ENCODE results near the gene ISLR2. TPM values are rescaled to one million over a fixed set of nuclear protein-coding genes. Genes with fewer than 3 reads are reported as not detected.

Gene ISLR2
- total RNA-seq, 1 experiment from 2014 or later, result not detected

GRCh38 chr15:74122403-74123130 is 7.8 kb upstream of the ISLR2 start:
- Histone ChIP-seq H3K36me3 (no peaks in the 10 kb centered on the region), H3K9me3 (replicated peaks) (no peaks in the 10 kb centered on the region), H3K27ac (no peak overlapping the region), H3K27me3 (replicated peaks) (peaks cover 51% of the 10 kb centered on the region), H3K4me1 (replicated peaks) (no peaks in the 10 kb centered on the region; the same call in 1 of the 2 replicates), H3K4me3 (no peak overlapping the region)
- DNase-seq (ENCODE audit: low read depth in 1 of 2, low spot score in 2 of 2), result no peak

GRCh38 chr15:74123131-74123429 is 7.3 kb upstream of the ISLR2 start:
- DNase-seq (ENCODE audit: low read depth in 1 of 2, low spot score in 2 of 2), result no peak
- Histone ChIP-seq H3K9me3 (replicated peaks) (no peaks in the 10 kb centered on the region), H3K27me3 (replicated peaks) (peaks cover 56% of the 10 kb centered on the region), H3K4me1 (replicated peaks) (peaks cover 5% of the 10 kb centered on the region), H3K4me3 (no peak overlapping the region), H3K27ac (no peak overlapping the region), H3K36me3 (no peaks in the 10 kb centered on the region)

GRCh38 chr15:74123658-74124057 is 6.7 kb upstream of the ISLR2 start:
- Histone ChIP-seq H3K4me1 (replicated peaks) (peaks cover 8% of the 10 kb centered on the region), H3K4me3 (no peak overlapping the region), H3K27me3 (replicated peaks) (peaks cover 62% of the 10 kb centered on the region), H3K36me3 (no peaks in the 10 kb centered on the region), H3K27ac (no peak overlapping the region), H3K9me3 (replicated peaks) (no peaks in the 10 kb centered on the region)
- no peak for DNase-seq (ENCODE audit: low read depth in 1 of 2, low spot score in 2 of 2)

GRCh38 chr15:74124196-74124595 is 6.2 kb upstream of the ISLR2 start:
- Histone ChIP-seq H3K9me3 (replicated peaks) (no peaks in the 10 kb centered on the region), H3K4me1 (replicated peaks) (peaks cover 8% of the 10 kb centered on the region), H3K36me3 (no peaks in the 10 kb centered on the region), H3K27ac (no peak overlapping the region), H3K27me3 (replicated peaks) (peaks cover 62% of the 10 kb centered on the region), H3K4me3 (no peak overlapping the region)
- DNase-seq (ENCODE audit: low read depth in 1 of 2, low spot score in 2 of 2), result no peak

- H3K36me3 ChIP-seq, result no peaks in the 10 kb centered on the region
- H3K4me3 ChIP-seq, result no peak overlapping the region
- no peaks in the 10 kb centered on the region for H3K9me3 ChIP-seq (replicated peaks)
- DNase-seq (ENCODE audit: low read depth in 1 of 2, low spot score in 2 of 2), result no peak
- H3K27ac ChIP-seq, result no peak overlapping the region
- H3K27me3 ChIP-seq (replicated peaks), result peaks cover 68% of the 10 kb centered on the region
- H3K4me1 ChIP-seq (replicated peaks), result peaks cover 8% of the 10 kb centered on the region
These were observed 5.6 kb upstream of the ISLR2 start for GRCh38 chr15:74124759-74125158.

DNA sequence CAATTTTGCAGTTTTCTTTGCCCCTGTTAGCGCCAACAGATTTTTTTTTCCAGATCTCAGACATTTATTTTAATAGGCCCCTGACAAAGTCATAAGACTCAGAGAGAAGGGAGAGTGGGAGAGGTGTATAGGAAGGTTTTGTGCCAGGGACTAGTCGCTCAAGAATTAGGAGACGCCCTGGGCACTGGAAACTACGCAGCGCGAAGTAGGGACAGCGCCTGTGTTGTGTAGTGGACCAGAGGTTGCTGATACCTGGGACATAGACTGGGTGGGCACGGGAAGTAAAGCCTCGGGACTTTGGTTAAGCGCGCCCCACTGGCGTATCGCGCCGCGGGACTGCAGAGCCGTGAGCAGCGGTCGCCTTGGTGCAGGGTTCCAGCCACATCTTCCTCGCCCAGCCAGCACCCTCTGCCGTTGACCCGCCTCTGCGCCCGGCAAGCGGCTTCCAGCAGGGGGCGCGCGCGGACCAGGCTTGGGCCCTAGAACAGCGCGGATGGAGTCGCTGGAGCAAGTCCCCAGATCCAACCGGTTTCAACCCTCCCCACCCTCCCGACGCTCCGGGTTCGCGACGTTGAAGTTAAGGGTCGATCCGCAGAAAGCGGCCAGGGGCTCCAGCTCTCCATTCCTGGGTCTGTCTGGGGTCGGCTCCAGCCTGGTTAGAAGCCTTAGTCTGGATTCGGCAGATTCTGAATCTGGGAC is 3.0 kb upstream of the ISLR2 start:
- peak; percentile 83 to 89 for DNase-seq (ENCODE audit: low read depth in 1 of 2, low spot score in 2 of 2)
- no peaks in the 10 kb centered on the region for H3K9me3 ChIP-seq (replicated peaks)
- no peak overlapping the region for H3K4me3 ChIP-seq
- H3K4me1 ChIP-seq (replicated peaks), result peaks cover 8% of the 10 kb centered on the region
- H3K36me3 ChIP-seq, result no peaks in the 10 kb centered on the region
- H3K27ac ChIP-seq, result no peak overlapping the region
- H3K27me3 ChIP-seq (replicated peaks), result peaks cover 87% of the 10 kb centered on the region

DNA sequence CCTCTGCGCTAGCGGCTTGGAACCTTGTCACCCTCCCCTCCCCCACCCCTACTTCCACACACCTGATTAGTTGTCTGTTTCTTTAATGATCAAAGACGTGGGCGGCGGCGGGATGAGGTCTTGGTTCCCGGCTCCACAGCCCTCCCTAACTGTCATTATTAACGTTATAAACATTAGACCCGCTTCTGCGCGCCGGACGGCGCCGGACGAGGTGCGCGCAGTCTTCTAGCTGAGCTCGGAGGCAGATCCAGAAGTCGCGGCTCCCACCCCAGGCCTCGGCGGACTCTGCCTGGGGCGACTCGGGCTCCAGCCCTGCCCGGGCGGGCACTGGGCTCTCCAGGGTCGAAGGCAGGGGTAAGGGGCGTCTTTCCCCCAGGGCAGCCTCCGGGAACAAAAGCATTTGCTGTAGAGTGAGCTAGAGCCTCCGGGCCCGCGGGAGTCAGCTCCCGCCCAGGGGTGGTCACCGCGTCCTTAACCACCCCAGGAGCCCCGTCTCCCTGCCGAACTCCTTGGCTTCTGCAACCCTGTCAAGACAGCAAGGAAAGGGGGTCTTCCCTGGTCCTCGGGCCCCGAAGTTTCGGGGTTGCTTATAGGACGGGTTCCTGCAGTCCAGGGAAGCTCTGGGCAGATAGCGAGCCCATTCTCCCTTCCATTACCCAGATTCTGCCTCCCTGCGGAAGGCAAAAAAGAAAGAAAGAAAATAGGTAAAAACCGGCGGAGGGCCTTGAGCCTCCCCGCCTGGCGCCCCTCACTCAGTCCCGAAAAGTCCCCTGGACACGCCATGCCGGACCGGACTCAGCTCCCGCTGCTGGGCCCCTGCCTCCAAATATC is 2.2 kb upstream of the ISLR2 start:
- no peaks in the 10 kb centered on the region for H3K36me3 ChIP-seq
- H3K4me1 ChIP-seq (replicated peaks), result peaks cover 8% of the 10 kb centered on the region
- peaks cover 5% of the 10 kb centered on the region for H3K9me3 ChIP-seq (replicated peaks)
- peak in 1 of 2 experiments; percentile 43 for DNase-seq (ENCODE audit: low read depth in 1 of 2, low spot score in 2 of 2)
- no peak overlapping the region for H3K4me3 ChIP-seq
- no peak overlapping the region for H3K27ac ChIP-seq
- H3K27me3 ChIP-seq (replicated peaks), result peaks cover 89% of the 10 kb centered on the region

GRCh38 chr15:74128785-74129585 is 1.4 kb upstream of the ISLR2 start:
- H3K9me3 ChIP-seq (replicated peaks), result peaks cover 12% of the 10 kb centered on the region
- no peak overlapping the region for H3K27ac ChIP-seq
- H3K36me3 ChIP-seq, result no peaks in the 10 kb centered on the region
- DNase-seq (ENCODE audit: low read depth in 1 of 2, low spot score in 2 of 2), result no peak
- peaks cover 89% of the 10 kb centered on the region for H3K27me3 ChIP-seq (replicated peaks)
- H3K4me1 ChIP-seq (replicated peaks), result peaks cover 8% of the 10 kb centered on the region
- no peak overlapping the region for H3K4me3 ChIP-seq

- peaks cover 11% of the 10 kb centered on the region for H3K4me1 ChIP-seq (replicated peaks)
- peaks cover 19% of the 10 kb centered on the region for H3K9me3 ChIP-seq (replicated peaks)
- H3K27me3 ChIP-seq (replicated peaks), result peaks cover 89% of the 10 kb centered on the region
- 0 out of 2 replicates have a peak, but pooled peaks cover 3% of the 10 kb centered on the region for H3K36me3 ChIP-seq
- no peak overlapping the region for H3K4me3 ChIP-seq
- no peak for DNase-seq (ENCODE audit: low read depth in 1 of 2, low spot score in 2 of 2)
- no peak overlapping the region for H3K27ac ChIP-seq
These were observed 716 bp upstream of the ISLR2 start for GRCh38 chr15:74129586-74130154.

DNA sequence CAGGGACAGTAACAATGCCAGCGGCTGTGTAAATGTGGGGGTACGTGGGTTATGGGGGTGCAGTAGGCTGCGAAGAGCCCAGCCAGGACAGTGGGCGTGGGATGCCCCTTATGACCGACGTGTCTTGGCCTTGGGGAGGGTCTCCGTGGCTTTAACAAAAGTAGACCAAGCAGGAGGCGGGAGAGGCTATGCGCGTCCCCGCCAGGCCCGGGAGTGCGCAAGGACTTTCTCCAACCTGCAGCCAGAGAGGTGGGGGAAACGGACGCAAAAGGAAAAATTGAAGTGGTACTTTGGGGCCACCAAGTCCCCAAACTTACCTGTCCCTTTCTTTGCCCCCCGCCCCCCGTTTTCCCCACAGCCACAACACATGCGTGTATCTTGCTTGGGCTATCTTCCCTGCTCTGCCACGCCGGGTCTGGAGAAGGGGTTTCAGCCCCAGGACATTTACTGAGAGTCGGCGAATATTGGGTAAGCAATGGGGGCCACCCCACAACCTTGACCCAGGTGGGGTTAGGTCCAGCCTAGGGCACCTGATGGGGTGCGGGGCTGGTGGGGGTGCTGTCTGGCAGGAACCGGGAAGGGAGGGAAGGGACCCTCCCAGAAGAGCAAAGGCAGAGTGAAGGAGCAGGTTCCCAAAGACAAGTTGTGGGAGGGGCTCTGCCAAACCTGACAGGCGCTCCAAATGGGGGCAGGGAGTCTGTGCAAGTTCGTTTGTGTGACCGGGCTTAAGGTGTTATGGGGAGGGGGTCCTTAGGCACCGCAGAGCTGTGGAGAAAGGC is 652 bp downstream of the ISLR2 start:
- H3K27me3 ChIP-seq (replicated peaks), result peaks cover 79% of the 10 kb centered on the region
- no peak for DNase-seq (ENCODE audit: low read depth in 1 of 2, low spot score in 2 of 2)
- 0 out of 2 replicates have a peak, but pooled peaks cover 3% of the 10 kb centered on the region for H3K36me3 ChIP-seq
- H3K4me3 ChIP-seq, result no peak overlapping the region
- H3K4me1 ChIP-seq (replicated peaks), result peaks cover 17% of the 10 kb centered on the region
- H3K9me3 ChIP-seq (replicated peaks), result peaks cover 19% of the 10 kb centered on the region
- H3K27ac ChIP-seq, result no peak overlapping the region

GRCh38 chr15:74131628-74132413 is 1.4 kb downstream of the ISLR2 start:
- H3K27me3 ChIP-seq (replicated peaks), result peaks cover 79% of the 10 kb centered on the region
- H3K9me3 ChIP-seq (replicated peaks), result peaks cover 19% of the 10 kb centered on the region
- DNase-seq (ENCODE audit: low read depth in 1 of 2, low spot score in 2 of 2), result no peak
- no peak overlapping the region for H3K27ac ChIP-seq
- 0 out of 2 replicates have a peak, but pooled peaks cover 3% of the 10 kb centered on the region for H3K36me3 ChIP-seq
- H3K4me3 ChIP-seq, result no peak overlapping the region
- H3K4me1 ChIP-seq (replicated peaks), result peaks cover 20% of the 10 kb centered on the region

All from SJSA1 (cell line).